ENCODE measurements around the gene FRMPD2. TPM values are rescaled to one million over a fixed set of nuclear protein-coding genes. Genes with fewer than 3 reads are reported as not detected.

Gene FRMPD2
- total RNA-seq, 1 experiment from 2014 or later = 1.1 TPM

DNA sequence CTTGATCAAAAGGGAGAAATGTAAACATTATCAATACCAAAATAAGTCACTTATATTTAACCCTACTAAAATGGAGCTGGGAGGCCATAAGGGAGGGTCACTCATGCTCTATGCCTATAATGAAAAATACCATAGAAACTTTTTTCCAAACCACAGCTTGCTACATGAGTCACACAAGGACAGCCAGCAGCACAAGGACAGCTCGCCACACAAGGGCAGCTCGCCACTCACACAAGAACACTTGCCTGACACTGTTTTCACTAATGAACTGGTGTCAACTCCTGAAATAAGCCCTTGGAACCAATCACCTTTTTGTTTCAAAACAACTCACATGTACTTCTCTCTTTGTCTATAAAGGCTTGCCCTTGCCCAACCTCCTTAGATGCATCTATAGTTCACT, 43.3 kb downstream of the FRMPD2 start (continued):
- no peak for TF ChIP-seq ATF6 (CRISPR knock-in tag; IDR thresholded peaks at IDR 0.05)
- TF ChIP-seq, protein P1, sequence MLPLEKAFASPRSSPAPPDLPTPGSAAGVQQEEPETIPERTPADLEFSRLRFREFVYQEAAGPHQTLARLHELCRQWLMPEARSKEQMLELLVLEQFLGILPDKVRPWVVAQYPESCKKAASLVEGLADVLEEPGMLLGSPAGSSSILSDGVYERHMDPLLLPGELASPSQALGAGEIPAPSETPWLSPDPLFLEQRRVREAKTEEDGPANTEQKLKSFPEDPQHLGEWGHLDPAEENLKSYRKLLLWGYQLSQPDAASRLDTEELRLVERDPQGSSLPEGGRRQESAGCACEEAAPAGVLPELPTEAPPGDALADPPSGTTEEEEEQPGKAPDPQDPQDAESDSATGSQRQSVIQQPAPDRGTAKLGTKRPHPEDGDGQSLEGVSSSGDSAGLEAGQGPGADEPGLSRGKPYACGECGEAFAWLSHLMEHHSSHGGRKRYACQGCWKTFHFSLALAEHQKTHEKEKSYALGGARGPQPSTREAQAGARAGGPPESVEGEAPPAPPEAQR (CRISPR knock-in tag; IDR thresholded peaks at IDR 0.05) = no peak
- TF ChIP-seq HMGXB4 (CRISPR knock-in tag; IDR thresholded peaks at IDR 0.05) = no peak

- H3K4me3 Mint-ChIP-seq = no peak overlapping the region
These were observed 47.3 kb downstream of the FRMPD2 start for GRCh38 chr10:48227213-48227612.

DNA sequence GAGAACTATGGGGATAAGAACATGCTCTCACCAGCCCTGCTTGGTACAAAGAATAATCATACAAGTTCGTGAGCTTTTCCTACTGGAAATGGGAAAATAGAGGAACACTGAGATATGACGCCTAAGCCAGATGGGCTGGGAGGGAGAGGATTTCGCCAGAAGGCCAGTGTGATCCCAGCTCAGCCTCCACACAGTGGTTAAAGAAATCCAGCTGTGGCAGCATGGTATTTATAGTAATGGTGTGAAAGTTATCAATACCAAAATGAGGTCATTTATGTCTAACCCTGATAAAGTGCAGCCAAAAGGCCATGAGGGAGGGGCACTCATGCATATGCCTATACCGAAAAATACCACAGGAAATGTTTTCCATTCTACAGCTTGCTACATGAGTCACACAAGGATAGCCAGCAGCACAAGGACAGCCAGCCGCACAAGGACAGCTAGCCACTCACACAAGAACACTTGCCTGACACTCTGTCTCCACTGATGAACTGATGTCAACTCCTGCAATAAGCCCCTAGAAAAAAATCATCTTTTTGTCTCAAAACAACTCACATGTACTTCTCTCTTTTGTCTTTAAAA, 49.4 kb downstream of the FRMPD2 start:
- POLR2A ChIA-PET = no interaction called here
- H3K36me3 Mint-ChIP-seq = no peaks in the 10 kb centered on the region
- H3K27ac Mint-ChIP-seq = no peak overlapping the region
- TF ChIP-seq, protein P2, sequence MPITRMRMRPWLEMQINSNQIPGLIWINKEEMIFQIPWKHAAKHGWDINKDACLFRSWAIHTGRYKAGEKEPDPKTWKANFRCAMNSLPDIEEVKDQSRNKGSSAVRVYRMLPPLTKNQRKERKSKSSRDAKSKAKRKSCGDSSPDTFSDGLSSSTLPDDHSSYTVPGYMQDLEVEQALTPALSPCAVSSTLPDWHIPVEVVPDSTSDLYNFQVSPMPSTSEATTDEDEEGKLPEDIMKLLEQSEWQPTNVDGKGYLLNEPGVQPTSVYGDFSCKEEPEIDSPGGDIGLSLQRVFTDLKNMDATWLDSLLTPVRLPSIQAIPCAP (CRISPR knock-in tag; IDR thresholded peaks at IDR 0.05) = no peak
- TF ChIP-seq, protein P1 (CRISPR knock-in tag; IDR thresholded peaks at IDR 0.05) = no peak
- TF ChIP-seq GTF2I (CRISPR knock-in tag; conservative IDR thresholded peaks at IDR 0.05) (no peak), HMGXB4 (CRISPR knock-in tag; IDR thresholded peaks at IDR 0.05) (no peak), ETV6 (CRISPR knock-in tag; IDR thresholded peaks at IDR 0.05) (no peak), GABPB1 (CRISPR knock-in tag; IDR thresholded peaks at IDR 0.05) (no peak), JAZF1 (CRISPR knock-in tag; IDR thresholded peaks at IDR 0.05) (no peak), RORB (CRISPR knock-in tag; IDR thresholded peaks at IDR 0.05) (no peak), TEAD4 (CRISPR knock-in tag; IDR thresholded peaks at IDR 0.05) (no peak), CBFB (CRISPR knock-in tag; IDR thresholded peaks at IDR 0.05; ENCODE audit: low read depth) (no peak)
- TF ChIP-seq, protein P3, sequence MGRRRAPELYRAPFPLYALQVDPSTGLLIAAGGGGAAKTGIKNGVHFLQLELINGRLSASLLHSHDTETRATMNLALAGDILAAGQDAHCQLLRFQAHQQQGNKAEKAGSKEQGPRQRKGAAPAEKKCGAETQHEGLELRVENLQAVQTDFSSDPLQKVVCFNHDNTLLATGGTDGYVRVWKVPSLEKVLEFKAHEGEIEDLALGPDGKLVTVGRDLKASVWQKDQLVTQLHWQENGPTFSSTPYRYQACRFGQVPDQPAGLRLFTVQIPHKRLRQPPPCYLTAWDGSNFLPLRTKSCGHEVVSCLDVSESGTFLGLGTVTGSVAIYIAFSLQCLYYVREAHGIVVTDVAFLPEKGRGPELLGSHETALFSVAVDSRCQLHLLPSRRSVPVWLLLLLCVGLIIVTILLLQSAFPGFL (CRISPR knock-in tag; IDR thresholded peaks at IDR 0.05; ENCODE audit: borderline replicate concordance) = no peak
- CTCF ChIA-PET = interaction anchor here (1.0 kb wide), 1 partner anchor 65 kb away, joined by 4 read pairs; no protein-coding TSS in a partner anchor
- ATAC-seq (no peak), DNase-seq (ENCODE audit: low spot score) (no peak)
- peaks cover 6% of the 10 kb centered on the region for H3K4me1 Mint-ChIP-seq
- no peak overlapping the region for H3K4me3 Mint-ChIP-seq
- H3K27me3 Mint-ChIP-seq (ENCODE audit: low read depth) = peaks cover 5% of the 10 kb centered on the region; the same call in 1 of the 2 replicates
- H3K9me3 Mint-ChIP-seq = peaks cover 12% of the 10 kb centered on the region; the same call in 1 of the 2 replicates

More at GRCh38 chr10:48227213-48227612, 47.3 kb downstream of the FRMPD2 start:
- Mint-ChIP-seq H3K36me3 (no peaks in the 10 kb centered on the region), H3K27ac (no peak overlapping the region), H3K4me1 (peaks cover 6% of the 10 kb centered on the region), H3K27me3 (ENCODE audit: low read depth) (peaks cover 4% of the 10 kb centered on the region; the same call in 1 of the 2 replicates), H3K9me3 (0 out of 2 replicates have a peak, but pooled peaks cover 6% of the 10 kb centered on the region)
- ChIA-PET CTCF (interaction anchor here (1.7 kb wide), 1 partner anchor 15 kb away, joined by 4 read pairs; no protein-coding TSS in a partner anchor), POLR2A (no interaction called here)
- ATAC-seq (no peak), DNase-seq (ENCODE audit: low spot score) (no peak)
- TF ChIP-seq GABPB1 (CRISPR knock-in tag; IDR thresholded peaks at IDR 0.05) = no peak

All from WTC11 (cell line).